K562 (cell line): ENCODE data around the gene OR5AN1. TPM values are rescaled to one million over a fixed set of nuclear protein-coding genes. Genes with fewer than 3 reads are reported as not detected.

ENCODE experiments used
- ATAC-seq: fragments of 200-7000 bp; cut with Tn5 transposase; 3 replicates; pipeline ENCODE4 v1.9.1; 2020; ENCODE audit warnings: moderate library complexity
- BruUV-seq: library from RNA; stranded (reverse); fragments of 400-500 nt; replicated peaks from 2 replicates; lab custom pipeline; 2021; lab: Mats Ljungman, UMichigan
- CTCF ChIA-PET: fragments of 300-600 bp; formaldehyde crosslinking; extraction: SDS; loops from one replicate; lab custom pipeline; 2021; ENCODE audit warnings: low intra/inter-chr PET ratio; lab: Yijun Ruan, JAX
- POLR2A ChIA-PET: fragments of 300-600, 350-650 bp; sonication (Branson Sonifier 250); formaldehyde crosslinking; extraction: SDS; loops from one replicate; lab custom pipeline; 2021; ENCODE audit warnings: antibody characterized with exemption, inconsistent platforms; lab: Yijun Ruan, JAX
- DNase-seq, 4 experiments: peaks; one replicate each; pipeline versions ENCODE4 v3.0.0 to v3.0.0-alpha.2; 2011 to 2018; ENCODE audit warnings: low spot score in 3 of 4, mixed read lengths in 3 of 4; ENCODE audit errors: extremely low read depth in 1 of 4
- FAIRE-seq: peaks from 2 replicates; lab custom pipeline; 2011; peaks lifted over from hg19 to GRCh38; lab: Jason Lieb, UNC
- H2AFZ ChIP-seq: 2 replicates; pipeline ENCODE4 v1.6.0; 2011; ENCODE audit warnings: low read depth, low read length, control low read depth, inconsistent platforms
- H3K27ac ChIP-seq: fragments of 200-600 bp; 3 replicates; pipeline ENCODE4 v1.8.0; 2011; ENCODE audit warnings: low read depth, mild to moderate bottlenecking, control low read depth, inconsistent platforms, low read length, moderate library complexity, mixed read lengths; ENCODE audit errors: extremely low read depth
- H3K27me3 ChIP-seq, 2 experiments: fragments of 300-600 bp in 1 of 2; 2 replicates in 1 of 2; 3 replicates in 1 of 2; pipeline versions ENCODE4 v1.6.0 to v1.8.0; 2011; ENCODE audit warnings: inconsistent platforms in 2 of 2, low read length in 2 of 2, mild to moderate bottlenecking in 1 of 2, mixed read lengths in 1 of 2, moderate library complexity in 1 of 2; ENCODE audit not compliant: control insufficient read depth in 2 of 2, insufficient read depth in 2 of 2
- H3K36me3 ChIP-seq: fragments of 300-600 bp; 3 replicates; pipeline ENCODE4 v1.8.0; 2011; ENCODE audit warnings: mild to moderate bottlenecking, low read length, inconsistent platforms; ENCODE audit not compliant: control insufficient read depth, insufficient read depth
- H3K4me1 ChIP-seq, 2 experiments: fragments of 200-600 bp in 1 of 2; replicated peaks in 1 of 2; 2 replicates in 1 of 2; 3 replicates in 1 of 2; pipeline versions ENCODE4 v1.5.1 to v1.8.0; 2011; ENCODE audit warnings: inconsistent platforms in 2 of 2, low read length in 2 of 2, mild to moderate bottlenecking in 1 of 2, mixed read lengths in 1 of 2, moderate library complexity in 1 of 2; ENCODE audit not compliant: control insufficient read depth in 2 of 2, insufficient read depth in 2 of 2
- H3K4me2 ChIP-seq: 2 replicates; pipeline ENCODE4 v1.6.1; 2011; ENCODE audit warnings: low read length, control low read depth, inconsistent platforms, mixed read lengths; ENCODE audit not compliant: insufficient read depth
- H3K4me3 ChIP-seq: fragments of 200-600 bp; sonication (generic), shearing (Covaris generic); 2 replicates; pipeline ENCODE4 v1.5.1; 2016; ENCODE audit warnings: control low read depth, inconsistent platforms
- H3K79me2 ChIP-seq: fragments of 200-600 bp; 3 replicates; pipeline ENCODE4 v1.8.0; 2011; ENCODE audit warnings: low read length, inconsistent platforms; ENCODE audit not compliant: control insufficient read depth, insufficient read depth
- H3K9ac ChIP-seq, 2 experiments: 2 replicates each; pipeline versions ENCODE4 v1.6.0 to v1.6.1; 2011; ENCODE audit warnings: low read depth in 2 of 2, low read length in 2 of 2, control low read depth in 1 of 2, inconsistent platforms in 1 of 2, mild to moderate bottlenecking in 1 of 2, mixed read lengths in 1 of 2; ENCODE audit not compliant: insufficient read depth in 1 of 2
- H3K9me1 ChIP-seq: one replicate; pipeline ENCODE4 v1.6.0; 2011; ENCODE audit warnings: inconsistent platforms, mild to moderate bottlenecking, low read length, moderate library complexity; ENCODE audit not compliant: control insufficient read depth, insufficient read depth
- H3K9me3 ChIP-seq: replicated peaks from 2 replicates; pipeline ENCODE4 v1.5.1; 2011; ENCODE audit warnings: low read depth, low read length, inconsistent platforms; ENCODE audit not compliant: control insufficient read depth, insufficient read depth
- H4K20me1 ChIP-seq: replicated peaks from 2 replicates; pipeline ENCODE4 v1.6.1; 2011; ENCODE audit warnings: low read length, inconsistent platforms, mixed read lengths; ENCODE audit not compliant: control insufficient read depth, insufficient read depth
- PBX2 ChIP-seq, 2 experiments: IDR thresholded peaks in 1 of 2; conservative IDR thresholded peaks in 1 of 2; 2 replicates each; pipeline ENCODE4 v1.6.1; 2016; ENCODE audit warnings: low read depth in 2 of 2, mild to moderate bottlenecking in 1 of 2, missing compliant biosample characterization in 1 of 2, missing genetic modification characterization in 1 of 2, moderate library complexity in 1 of 2
- RUNX1 ChIP-seq: sonication (generic); IDR thresholded peaks from 2 replicates; pipeline ENCODE4 v1.6.1; 2016; ENCODE audit warnings: antibody characterized with exemption, low read depth
- TBL1XR1 ChIP-seq, 2 experiments: IDR thresholded peaks; 2 replicates each; pipeline ENCODE4 v1.6.1; 2012; ENCODE audit warnings: improper control_type of control experiment in 2 of 2, low read length in 2 of 2, mild to moderate bottlenecking in 1 of 2
- ZBTB49 ChIP-seq: sonication (generic); formaldehyde crosslinking; IDR thresholded peaks from 2 replicates; pipeline ENCODE4 v1.8.0; 2022; ENCODE audit warnings: missing genetic modification reagents, mild to moderate bottlenecking, borderline replicate concordance
- WGBS: fragments of 100-300 bp; shearing (Covaris generic); methylation state at CpG from one replicate; pipeline ENCODE4 v1.1.6; 2016; ENCODE audit warnings: low coverage, mixed read lengths; ENCODE audit not compliant: insufficient coverage; ENCODE audit errors: missing lambda C conversion rate; 5-methylcytosine and 5-hydroxymethylcytosine counted together
- in situ Hi-C: fragments of 300-500 bp; cut with MboI; formaldehyde crosslinking; loops from 4 replicates; pipeline ENCODE4 v1.15.0; 2018; ENCODE audit warnings: inconsistent platforms, mixed read lengths
- intact Hi-C: fragments of 100-400 bp; cut with micrococcal nuclease; formaldehyde crosslinking; loops from 2 replicates; pipeline ENCODE4 v1.14.2; 2022
- polyA plus RNA-seq, 8 experiments: library from polyadenylated mRNA; depleted of rRNA in 4 of 8; stranded (reverse) in 5 of 8; unstranded in 3 of 8; fragments of >200 nt; fragmentation: Nextera tagmentation in 2 of 8; fragmentation: Illumina TruSeq in 1 of 8; extraction: Ambion mirVana in 2 of 8; extraction: Trizol in 1 of 8; gene quantifications; 2 replicates each; pipeline versions ENCODE4 v1.2.1 to v1.2.3, GENCODE V29; 2011 to 2014; ENCODE audit warnings: inconsistent platforms in 1 of 8, missing spikeins in 1 of 8
- total RNA-seq, 7 experiments: library from RNA; depleted of rRNA in 6 of 7; stranded (reverse); fragments of >200 nt in 6 of 7; fragmentation: Illumina TruSeq in 2 of 7; extraction: Trizol in 2 of 7; gene quantifications; 2 replicates each; pipeline versions ENCODE4 v1.2.1 to v1.2.3, GENCODE V29; 2011 to 2021; ENCODE audit warnings: low replicate concordance in 1 of 7

OR5AN1 gene
- total and polyA plus RNA-seq, 9 of the 15 experiments (the other 6 are each of a cell fraction or from before 2014, with no cell fraction given): not detected

GRCh38 chr11:59401262-59401552 lies 42.5 kb downstream of the OR5AN1 start:
- no peak for FAIRE-seq
- no peaks in the 10 kb centered on the region for H3K9me1 ChIP-seq
- DNase-seq: no peak
- no peaks in the 10 kb centered on the region for H4K20me1 ChIP-seq
- no peak overlapping the region for H3K9ac ChIP-seq
- no peaks in the 10 kb centered on the region for H3K4me1 ChIP-seq
- in situ Hi-C loops: no loop called here
- H2AFZ ChIP-seq: no peak overlapping the region
- ChIA-PET CTCF (no interaction called here), POLR2A (interaction anchor here (0.6 to 1.3 kb wide), 2 partner anchors 36 to 506 kb away, joined by 3 to 5 read pairs; no protein-coding TSS in a partner anchor)
- no TSS peak for BruUV-seq
- no peaks in the 10 kb centered on the region for H3K27me3 ChIP-seq
- TF ChIP-seq TBL1XR1 (IDR thresholded peaks at IDR 0.05; ENCODE audit: low read length in 2 of 2) (no peak), PBX2 (CRISPR knock-in tag; IDR thresholded peaks at IDR 0.05; ENCODE audit: low read depth) (no peak), PBX2 (tag; conservative IDR thresholded peaks at IDR 0.05; ENCODE audit: low read depth) (no peak), ZBTB49 (CRISPR knock-in tag) (no peak), RUNX1 (no peak)
- TF ChIP-seq, all 486 proteins: peak for 0
- WGBS: 0% methylated on average over 2 of the region's 2 CpGs
- Histone ChIP-seq H3K36me3 (no peaks in the 10 kb centered on the region), H3K79me2 (no peaks in the 10 kb centered on the region), H3K4me2 (no peak overlapping the region), H3K27ac (no peak overlapping the region), H3K4me3 (no peak overlapping the region), H3K9me3 (no peaks in the 10 kb centered on the region)
- intact Hi-C loops: no loop called here
- no peak for ATAC-seq
